GM12878 (cell line): Measurements from ENCODE around the gene MITF. TPM values are rescaled to one million over a fixed set of nuclear protein-coding genes. Genes with fewer than 3 reads are reported as not detected.

Experiments
- ATAC-seq: fragments of 200-7000 bp; cut with Tn5 transposase; 3 replicates; pipeline ENCODE4 v1.9.1; 2020; ENCODE audit warnings: mild to moderate bottlenecking, moderate library complexity
- BruUV-seq: library from RNA; stranded (reverse); fragments of 400-500 nt; replicated peaks from 2 replicates; lab custom pipeline; 2021; lab: Mats Ljungman, UMichigan
- CTCF ChIA-PET: fragments of 300-600 bp; sonication (Branson Sonifier 250); formaldehyde crosslinking; extraction: SDS; loops from one replicate; lab custom pipeline; 2021; ENCODE audit warnings: inconsistent platforms; lab: Yijun Ruan, JAX
- POLR2A ChIA-PET: fragments of 350-600 bp; formaldehyde crosslinking; extraction: SDS; loops from one replicate; lab custom pipeline; 2021; ENCODE audit warnings: inconsistent platforms; lab: Charles Lee
- RAD21 ChIA-PET: fragments of 300-600 bp; sonication (Branson Sonifier 250); formaldehyde crosslinking; loops from one replicate; lab custom pipeline; 2023; ENCODE audit warnings: antibody characterized with exemption; ENCODE audit not compliant: unreplicated experiment; lab: Charles Lee
- SMC1A ChIA-PET: fragments of 300-600 bp; sonication (Branson Sonifier 250); formaldehyde crosslinking; loops from one replicate; lab custom pipeline; 2023; ENCODE audit not compliant: unreplicated experiment, uncharacterized antibody; lab: Charles Lee
- DNase-seq: peaks from one replicate; pipeline ENCODE4 v3.0.0-alpha.2; 2011; ENCODE audit warnings: low read depth, low spot score
- FAIRE-seq: peaks from 3 replicates; lab custom pipeline; 2011; peaks lifted over from hg19 to GRCh38; lab: Jason Lieb, UNC
- H2AFZ ChIP-seq: 2 replicates; pipeline ENCODE4 v1.6.0; 2011; ENCODE audit warnings: low read depth, low read length, control low read depth; ENCODE audit not compliant: control insufficient read depth
- H3K27ac ChIP-seq: 2 replicates; pipeline ENCODE4 v1.5.1; 2011; ENCODE audit warnings: control low read depth; ENCODE audit not compliant: control insufficient read depth, insufficient read depth
- H3K27me3 ChIP-seq, 2 experiments: replicated peaks in 1 of 2; 2 replicates each; pipeline versions ENCODE4 v1.6.0 to v1.6.1; 2011; ENCODE audit warnings: low read length in 1 of 2; ENCODE audit not compliant: control insufficient read depth in 2 of 2, insufficient read depth in 2 of 2
- H3K36me3 ChIP-seq, 2 experiments: 2 replicates each; pipeline ENCODE4 v1.5.1; 2011; ENCODE audit warnings: low read length in 1 of 2; ENCODE audit not compliant: control insufficient read depth in 2 of 2, insufficient read depth in 2 of 2
- H3K4me1 ChIP-seq: 2 replicates; pipeline ENCODE4 v1.6.1; 2011; ENCODE audit warnings: mild to moderate bottlenecking, low read length, moderate library complexity, mixed read lengths; ENCODE audit not compliant: control insufficient read depth, insufficient read depth
- H3K4me2 ChIP-seq: 2 replicates; pipeline ENCODE4 v1.6.0; 2011; ENCODE audit warnings: control low read depth; ENCODE audit not compliant: control insufficient read depth, insufficient read depth
- H3K4me3 ChIP-seq: fragments of 200-600 bp; sonication (generic); 2 replicates; pipeline ENCODE4 v1.5.1; 2016
- H3K79me2 ChIP-seq: 2 replicates; pipeline ENCODE4 v1.6.0; 2011; ENCODE audit warnings: low read length; ENCODE audit not compliant: control insufficient read depth, insufficient read depth
- H3K9ac ChIP-seq: 2 replicates; pipeline ENCODE4 v1.8.0; 2011; ENCODE audit warnings: low read length, control low read depth, mixed read lengths; ENCODE audit not compliant: control insufficient read depth, insufficient read depth
- H3K9me3 ChIP-seq: replicated peaks from 3 replicates; pipeline ENCODE4 v1.5.1; 2011; ENCODE audit warnings: mild to moderate bottlenecking, low read length; ENCODE audit not compliant: control insufficient read depth, insufficient read depth
- H4K20me1 ChIP-seq: 2 replicates; pipeline ENCODE4 v1.6.0; 2011; ENCODE audit not compliant: control insufficient read depth, insufficient read depth
- KLF5 ChIP-seq: fragments of 450-650 bp; IDR thresholded peaks from 2 replicates; pipeline ENCODE4 v1.6.1; 2014; ENCODE audit warnings: mild to moderate bottlenecking; ENCODE audit not compliant: partially characterized antibody
- PAX5 ChIP-seq: IDR thresholded peaks from 2 replicates; pipeline ENCODE4 v1.6.1; 2011; ENCODE audit warnings: low read depth, low read length, borderline replicate concordance
- WGBS: methylation state at CpG from one replicate; pipeline ENCODE4 v1.1.6; 2016; ENCODE audit warnings: low lambda C conversion rate; ENCODE audit not compliant: insufficient replicate concordance, insufficient coverage; ENCODE audit errors: missing lambda C conversion rate; 5-methylcytosine and 5-hydroxymethylcytosine counted together
- in situ Hi-C: fragments of 300-500 bp; cut with MboI; formaldehyde crosslinking; loops from 9 replicates; pipeline ENCODE4 v1.14.3; 2018; ENCODE audit warnings: mixed read lengths
- intact Hi-C: fragments of 100-400 bp; cut with micrococcal nuclease; formaldehyde crosslinking; loops from one replicate; pipeline ENCODE4 v1.14.2; 2022; ENCODE audit not compliant: unreplicated experiment
- polyA plus RNA-seq, 11 experiments: library from polyadenylated mRNA; depleted of rRNA in 4 of 11; unstranded in 6 of 11; stranded (reverse) in 5 of 11; fragments of >200 nt; fragmentation: Nextera tagmentation in 4 of 11; fragmentation: Illumina TruSeq in 1 of 11; extraction: Ambion mirVana in 4 of 11; extraction: Trizol in 1 of 11; gene quantifications; 1 replicate in 1 of 11; 2 replicates in 10 of 11; pipeline versions ENCODE4 v1.2.1 to v1.2.3, GENCODE V29; 2011 to 2016; ENCODE audit warnings: inconsistent platforms in 2 of 11, missing spikeins in 2 of 11, low read depth in 1 of 11
- total RNA-seq, 4 experiments: library from RNA; depleted of rRNA in 3 of 4; stranded (reverse); fragments of >200 nt in 3 of 4; fragmentation: Illumina TruSeq in 1 of 4; extraction: Trizol in 1 of 4; gene quantifications; 2 replicates each; pipeline versions ENCODE4 v1.2.1 to v1.2.3, GENCODE V29; 2013 to 2021
- TF ChIP-seq, protein P1 (sequence below): IDR thresholded peaks from 2 replicates; pipeline ENCODE4 v1.6.1; 2012; ENCODE audit warnings: improper control_type of control experiment, low read depth, low read length; ENCODE audit not compliant: insufficient replicate concordance

The MITF gene
- total and polyA plus RNA-seq, 10 of the 15 experiments (the other 5 are each of a cell fraction or from before 2014, with no cell fraction given) = under 0.01 to 0.90 (median 0.06) TPM; not detected in 3

DNA sequence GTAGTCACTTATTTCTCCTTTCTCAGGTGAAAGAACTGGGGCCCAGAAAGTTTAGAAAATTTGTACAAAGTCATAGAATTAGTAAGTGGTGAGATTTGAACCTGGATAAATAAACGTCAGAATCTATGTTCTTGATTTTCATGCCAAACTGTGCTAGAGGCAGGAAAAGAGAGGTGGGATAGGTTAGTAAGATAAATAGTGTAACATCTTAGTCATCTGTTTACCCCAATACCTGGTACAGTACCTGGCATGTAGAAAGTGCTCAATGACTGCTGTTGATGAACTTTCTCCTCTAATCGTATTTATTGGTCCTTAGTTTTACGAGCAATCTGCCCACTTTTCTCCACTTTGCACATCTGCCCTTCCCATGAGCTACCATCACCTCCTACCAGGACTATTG, 124.9 kb downstream of the MITF start:
- H3K9ac ChIP-seq = no peak overlapping the region
- no peak for FAIRE-seq
- no peak for TF ChIP-seq KLF5
- TF ChIP-seq PAX5 = no peak
- TF ChIP-seq, protein P1, sequence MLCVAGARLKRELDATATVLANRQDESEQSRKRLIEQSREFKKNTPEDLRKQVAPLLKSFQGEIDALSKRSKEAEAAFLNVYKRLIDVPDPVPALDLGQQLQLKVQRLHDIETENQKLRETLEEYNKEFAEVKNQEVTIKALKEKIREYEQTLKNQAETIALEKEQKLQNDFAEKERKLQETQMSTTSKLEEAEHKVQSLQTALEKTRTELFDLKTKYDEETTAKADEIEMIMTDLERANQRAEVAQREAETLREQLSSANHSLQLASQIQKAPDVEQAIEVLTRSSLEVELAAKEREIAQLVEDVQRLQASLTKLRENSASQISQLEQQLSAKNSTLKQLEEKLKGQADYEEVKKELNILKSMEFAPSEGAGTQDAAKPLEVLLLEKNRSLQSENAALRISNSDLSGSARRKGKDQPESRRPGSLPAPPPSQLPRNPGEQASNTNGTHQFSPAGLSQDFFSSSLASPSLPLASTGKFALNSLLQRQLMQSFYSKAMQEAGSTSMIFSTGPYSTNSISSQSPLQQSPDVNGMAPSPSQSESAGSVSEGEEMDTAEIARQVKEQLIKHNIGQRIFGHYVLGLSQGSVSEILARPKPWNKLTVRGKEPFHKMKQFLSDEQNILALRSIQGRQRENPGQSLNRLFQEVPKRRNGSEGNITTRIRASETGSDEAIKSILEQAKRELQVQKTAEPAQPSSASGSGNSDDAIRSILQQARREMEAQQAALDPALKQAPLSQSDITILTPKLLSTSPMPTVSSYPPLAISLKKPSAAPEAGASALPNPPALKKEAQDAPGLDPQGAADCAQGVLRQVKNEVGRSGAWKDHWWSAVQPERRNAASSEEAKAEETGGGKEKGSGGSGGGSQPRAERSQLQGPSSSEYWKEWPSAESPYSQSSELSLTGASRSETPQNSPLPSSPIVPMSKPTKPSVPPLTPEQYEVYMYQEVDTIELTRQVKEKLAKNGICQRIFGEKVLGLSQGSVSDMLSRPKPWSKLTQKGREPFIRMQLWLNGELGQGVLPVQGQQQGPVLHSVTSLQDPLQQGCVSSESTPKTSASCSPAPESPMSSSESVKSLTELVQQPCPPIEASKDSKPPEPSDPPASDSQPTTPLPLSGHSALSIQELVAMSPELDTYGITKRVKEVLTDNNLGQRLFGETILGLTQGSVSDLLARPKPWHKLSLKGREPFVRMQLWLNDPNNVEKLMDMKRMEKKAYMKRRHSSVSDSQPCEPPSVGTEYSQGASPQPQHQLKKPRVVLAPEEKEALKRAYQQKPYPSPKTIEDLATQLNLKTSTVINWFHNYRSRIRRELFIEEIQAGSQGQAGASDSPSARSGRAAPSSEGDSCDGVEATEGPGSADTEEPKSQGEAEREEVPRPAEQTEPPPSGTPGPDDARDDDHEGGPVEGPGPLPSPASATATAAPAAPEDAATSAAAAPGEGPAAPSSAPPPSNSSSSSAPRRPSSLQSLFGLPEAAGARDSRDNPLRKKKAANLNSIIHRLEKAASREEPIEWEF = no peak
- TF ChIP-seq, all 136 proteins: peak for 0
- no peak overlapping the region for H2AFZ ChIP-seq
- ChIA-PET POLR2A (no interaction called here), CTCF (interaction anchor here (0.6 kb wide), 1 partner anchor 482 kb away, joined by 3 read pairs; no protein-coding TSS in a partner anchor), SMC1A (no interaction called here), RAD21 (no interaction called here)
- no peak for ATAC-seq
- H4K20me1 ChIP-seq = no peaks in the 10 kb centered on the region
- no peaks in the 10 kb centered on the region for H3K4me1 ChIP-seq
- in situ Hi-C loops (no loop called here), intact Hi-C loops (no loop called here)
- DNase-seq = no peak
- H3K27ac ChIP-seq = no peak overlapping the region
- no peak overlapping the region for H3K4me3 ChIP-seq
- H3K9me3 ChIP-seq = no peaks in the 10 kb centered on the region
- no peaks in the 10 kb centered on the region for H3K79me2 ChIP-seq
- H3K27me3 ChIP-seq = no peaks in the 10 kb centered on the region
- no TSS peak for BruUV-seq
- no peaks in the 10 kb centered on the region for H3K36me3 ChIP-seq
- 20% methylated on average over 3 of the region's 3 CpGs for WGBS
- H3K4me2 ChIP-seq = no peak overlapping the region
